ELF-1 (cell line): ENCODE measurements around the gene AKR1C3.
"Not testable (repeated sequence)": the region's sequence is repeated elsewhere in the genome, so short reads cannot be mapped to it uniquely, and the experiment has no call there.

Source experiments
- DNase-seq: peaks from one replicate; pipeline ENCODE4 v3.0.0-alpha.2; 2016; ENCODE audit warnings: low read depth, low spot score

Gene AKR1C3

GRCh38 chr10:5088703-5089261, 5.4 kb upstream of the AKR1C3 start:
- DNase-seq = no peak

- peak; percentile 42 for DNase-seq
Measured at GRCh38 chr10:5089865-5090264, 4.3 kb upstream of the AKR1C3 start.

- no peak for DNase-seq
Measured at GRCh38 chr10:5090551-5090950, 3.7 kb upstream of the AKR1C3 start.

DNA sequence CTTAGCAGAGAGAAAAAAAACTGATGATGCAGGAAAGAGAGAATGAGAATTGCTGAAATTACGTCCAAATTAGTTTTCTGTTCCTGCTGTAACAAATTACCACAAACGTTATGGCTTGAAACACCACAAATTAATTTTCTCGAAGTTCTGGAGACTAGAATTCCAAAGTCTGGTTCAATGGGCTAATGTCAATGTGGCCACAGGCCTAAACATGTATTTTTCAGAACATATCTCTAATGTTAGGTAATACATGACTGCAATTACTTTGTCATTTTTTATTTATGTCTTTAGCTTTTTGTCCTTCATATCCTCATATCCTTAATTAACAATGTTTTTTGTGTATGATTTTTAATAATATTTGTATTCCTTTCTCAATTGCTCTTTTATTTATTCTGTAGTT, 3.0 kb upstream of the AKR1C3 start:
- DNase-seq = no peak

DNA sequence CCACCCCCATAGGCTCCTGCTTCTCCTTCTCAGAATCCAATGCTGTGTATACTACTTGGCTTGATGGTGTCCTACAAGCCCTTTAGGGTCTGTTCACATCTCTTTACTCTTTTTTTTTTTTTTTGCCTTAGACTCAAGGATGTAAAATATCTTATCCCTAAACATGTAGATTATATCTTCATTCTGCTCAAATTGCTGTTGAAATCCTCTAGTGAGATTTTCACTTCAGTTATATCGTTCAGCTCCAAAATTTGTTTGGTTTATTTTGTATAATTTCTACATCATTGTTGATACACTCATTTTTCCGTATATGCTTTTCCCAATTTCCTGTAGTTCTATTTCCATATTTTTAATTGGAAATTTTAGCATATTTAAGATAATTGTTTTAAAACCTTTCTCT, 1.8 kb upstream of the AKR1C3 start:
- no peak for DNase-seq

GRCh38 chr10:5092848-5093790, 1.1 kb upstream of the AKR1C3 start:
- no peak for DNase-seq

GRCh38 chr10:5095687-5096086, 1.5 kb downstream of the AKR1C3 start:
- DNase-seq = no peak

DNA sequence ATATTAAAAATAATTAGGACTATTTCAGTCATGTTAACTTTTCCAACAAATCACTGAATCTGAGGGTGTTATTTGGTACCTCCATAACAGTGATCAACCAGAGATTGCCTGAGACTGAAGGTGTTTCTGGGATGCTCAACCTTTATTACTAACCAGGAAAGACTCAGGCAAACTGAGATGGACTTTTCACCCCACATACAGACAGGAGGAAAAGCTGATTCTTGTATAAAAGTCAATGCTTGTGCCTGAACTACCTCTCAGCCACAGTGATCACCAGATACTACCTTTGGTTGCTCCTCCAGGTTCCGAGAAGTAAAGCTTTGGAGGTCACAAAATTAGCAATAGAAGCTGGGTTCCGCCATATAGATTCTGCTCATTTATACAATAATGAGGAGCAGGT, 1.9 kb downstream of the AKR1C3 start:
- no peak for DNase-seq

DNA sequence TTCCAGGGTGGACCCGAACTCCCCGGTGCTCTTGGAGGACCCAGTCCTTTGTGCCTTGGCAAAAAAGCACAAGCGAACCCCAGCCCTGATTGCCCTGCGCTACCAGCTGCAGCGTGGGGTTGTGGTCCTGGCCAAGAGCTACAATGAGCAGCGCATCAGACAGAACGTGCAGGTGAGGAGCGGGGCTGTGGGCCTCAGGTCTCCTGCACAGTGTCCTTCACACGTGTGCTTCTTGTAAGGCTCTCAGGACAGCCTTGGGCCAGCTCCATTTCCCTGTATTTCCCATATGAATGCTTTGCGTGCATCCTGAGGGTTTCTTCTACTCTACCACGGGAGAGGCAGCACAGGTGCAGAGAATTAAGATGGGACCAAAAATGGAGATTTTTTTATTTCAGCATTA, 8.3 kb downstream of the AKR1C3 start:
- DNase-seq = not testable (repeated sequence)

GRCh38 chr10:5103481-5103880, 9.3 kb downstream of the AKR1C3 start:
- DNase-seq = no peak

DNA sequence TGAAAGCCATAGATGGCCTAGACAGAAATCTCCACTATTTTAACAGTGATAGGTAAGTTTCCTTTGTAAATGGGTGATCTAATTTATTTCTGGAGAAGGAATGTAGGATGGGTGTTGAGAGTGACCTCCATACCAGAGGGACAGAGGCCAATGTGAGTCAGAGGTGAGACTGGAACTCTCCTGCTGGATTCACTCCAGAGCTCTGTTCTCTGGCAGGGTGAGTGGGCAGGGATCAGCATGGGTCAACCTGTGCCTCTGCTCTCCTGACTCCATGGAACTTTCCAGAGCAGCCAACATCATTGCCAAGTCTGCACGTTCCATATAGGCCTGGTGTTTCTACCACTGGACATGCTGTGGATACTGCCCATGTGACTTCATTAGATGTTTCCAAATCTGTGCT, 11.4 kb downstream of the AKR1C3 start:
- DNase-seq = no peak

- no peak for DNase-seq
Measured at GRCh38 chr10:5106553-5106952, 12.3 kb downstream of the AKR1C3 start.

- no peak for DNase-seq
Measured at GRCh38 chr10:5107860-5108526, 13.8 kb downstream of the AKR1C3 start.

GRCh38 chr10:5108658-5109416, 14.6 kb downstream of the AKR1C3 start:
- no peak for DNase-seq

- not testable (repeated sequence) for DNase-seq
Measured at GRCh38 chr10:5109861-5110260, 15.6 kb downstream of the AKR1C3 start.

DNA sequence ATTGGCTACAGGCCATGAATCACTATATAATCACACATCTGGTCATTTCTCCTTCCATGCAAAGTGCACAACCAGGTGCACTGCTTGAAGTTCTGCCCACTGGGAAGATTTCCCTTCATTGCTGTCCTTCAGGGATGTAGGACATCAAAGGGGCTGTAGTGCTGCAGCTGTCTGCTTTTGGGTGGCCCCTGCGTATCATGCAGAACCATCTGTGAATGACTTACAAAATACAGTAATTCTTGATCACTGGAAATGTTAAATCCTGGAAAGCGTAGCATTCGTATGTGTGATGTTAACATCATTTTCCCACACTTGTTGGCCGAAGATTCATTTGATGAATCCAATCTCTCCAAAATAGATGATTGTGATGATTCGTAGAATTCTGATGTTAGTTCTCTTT, 22.4 kb downstream of the AKR1C3 start:
- DNase-seq = no peak

GRCh38 chr10:5117026-5117425, 22.8 kb downstream of the AKR1C3 start:
- no peak for DNase-seq

- DNase-seq = not testable (repeated sequence)
Measured at GRCh38 chr10:5119997-5120396, 25.8 kb downstream of the AKR1C3 start.

GRCh38 chr10:5123886-5124285, 29.7 kb downstream of the AKR1C3 start:
- DNase-seq = no peak

- DNase-seq = no peak
Measured at GRCh38 chr10:5125315-5126044, 31.3 kb downstream of the AKR1C3 start.

- no peak for DNase-seq
Measured at GRCh38 chr10:5135581-5135980, 41.4 kb downstream of the AKR1C3 start.
